ENCODE data around the gene RALA. TPM values are rescaled to one million over a fixed set of nuclear protein-coding genes. Genes with fewer than 3 reads are reported as not detected.

The RALA gene
- polyA plus RNA-seq, 1 donor (not counting 4 experiments of a cell fraction or from before 2014, with no cell fraction given): 64.6 TPM

- Histone ChIP-seq H3K4me3 (ENCODE audit: control insufficient read depth in 2 of 3, extremely low read depth in 1 of 3, insufficient read depth in 2 of 3, low read depth in 1 of 3, low read length in 3 of 3) (no peak overlapping the region), H3K4me1 (ENCODE audit: control insufficient read depth, extremely low read depth, insufficient read depth, low read length) (no peaks in the 10 kb centered on the region), H2AFZ (ENCODE audit: control insufficient read depth, low read length) (no peak overlapping the region), H3K27ac (ENCODE audit: control insufficient read depth, insufficient read depth, low read length) (no peak overlapping the region), H3K9me1 (ENCODE audit: control insufficient read depth, extremely low read depth, insufficient read depth, low read length) (no peaks in the 10 kb centered on the region), H3K9ac (ENCODE audit: control insufficient read depth, extremely low read depth, insufficient read depth, low read length) (no peak overlapping the region), H3K36me3 (ENCODE audit: control insufficient read depth in 2 of 2, extremely low read depth in 1 of 2, insufficient read depth in 2 of 2, low read length in 2 of 2) (peaks cover 3 to 5% of the 10 kb centered on the region in 2 experiments), H3K27me3 (ENCODE audit: control insufficient read depth, extremely low read depth, insufficient read depth, low read length) (no peaks in the 10 kb centered on the region), H3K4me2 (ENCODE audit: control insufficient read depth, extremely low read depth, insufficient read depth, low read depth, low read length) (no peak overlapping the region), H4K20me1 (ENCODE audit: control insufficient read depth, extremely low read depth, insufficient read depth, low read length) (no peaks in the 10 kb centered on the region), H3K79me2 (ENCODE audit: control insufficient read depth, insufficient read depth, low read length) (peaks cover 93% of the 10 kb centered on the region), H3K9me3 (ENCODE audit: control insufficient read depth, low read depth, low read length) (peaks cover 2% of the 10 kb centered on the region)
- DNase-seq (ENCODE audit: low read depth, low spot score) (no peak), FAIRE-seq (no peak)
- dilution Hi-C loops (cut with MboI; ENCODE audit: extremely low pct_ligation_motif_present, low sequenced_read_pairs): no loop called here
- no peak for TF ChIP-seq CTCF (optimal IDR thresholded peaks at IDR 0.05 in 1 of 3, IDR thresholded peaks at IDR 0.05 in 1 of 3, conservative IDR thresholded peaks at IDR 0.05 in 1 of 3; ENCODE audit: extremely low read depth in 1 of 3, insufficient read depth in 2 of 3, low read length in 3 of 3)
- no peak for TF ChIP-seq EZH2 (IDR thresholded peaks at IDR 0.05; ENCODE audit: low read length)
These were observed 27.3 kb downstream of the RALA start for GRCh38 chr7:39650676-39651075.

GRCh38 chr7:39651265-39651664, 27.9 kb downstream of the RALA start:
- dilution Hi-C loops (cut with MboI; ENCODE audit: extremely low pct_ligation_motif_present, low sequenced_read_pairs): no loop called here
- Histone ChIP-seq H3K27ac (ENCODE audit: control insufficient read depth, insufficient read depth, low read length) (no peak overlapping the region), H3K9me1 (ENCODE audit: control insufficient read depth, extremely low read depth, insufficient read depth, low read length) (no peaks in the 10 kb centered on the region), H3K4me3 (ENCODE audit: control insufficient read depth in 2 of 3, extremely low read depth in 1 of 3, insufficient read depth in 2 of 3, low read depth in 1 of 3, low read length in 3 of 3) (no peak overlapping the region), H3K9me3 (ENCODE audit: control insufficient read depth, low read depth, low read length) (peaks cover 2% of the 10 kb centered on the region), H3K4me1 (ENCODE audit: control insufficient read depth, extremely low read depth, insufficient read depth, low read length) (no peaks in the 10 kb centered on the region), H3K4me2 (ENCODE audit: control insufficient read depth, extremely low read depth, insufficient read depth, low read depth, low read length) (no peak overlapping the region), H2AFZ (ENCODE audit: control insufficient read depth, low read length) (no peak overlapping the region), H4K20me1 (ENCODE audit: control insufficient read depth, extremely low read depth, insufficient read depth, low read length) (no peaks in the 10 kb centered on the region), H3K9ac (ENCODE audit: control insufficient read depth, extremely low read depth, insufficient read depth, low read length) (no peak overlapping the region), H3K36me3 (ENCODE audit: control insufficient read depth in 2 of 2, extremely low read depth in 1 of 2, insufficient read depth in 2 of 2, low read length in 2 of 2) (peaks cover 3 to 5% of the 10 kb centered on the region in 2 experiments), H3K79me2 (ENCODE audit: control insufficient read depth, insufficient read depth, low read length) (peaks cover 93% of the 10 kb centered on the region), H3K27me3 (ENCODE audit: control insufficient read depth, extremely low read depth, insufficient read depth, low read length) (no peaks in the 10 kb centered on the region)
- DNase-seq (ENCODE audit: low read depth, low spot score) (no peak), FAIRE-seq (no peak)
- TF ChIP-seq CTCF (optimal IDR thresholded peaks at IDR 0.05 in 1 of 3, IDR thresholded peaks at IDR 0.05 in 1 of 3, conservative IDR thresholded peaks at IDR 0.05 in 1 of 3; ENCODE audit: extremely low read depth in 1 of 3, insufficient read depth in 2 of 3, low read length in 3 of 3): no peak
- no peak for TF ChIP-seq EZH2 (IDR thresholded peaks at IDR 0.05; ENCODE audit: low read length)
